ENCODE results near the gene PIP4K2A.

PIP4K2A gene

GRCh38 chr10:22638863-22639262 is 75.5 kb downstream of the PIP4K2A start:
- DNase-seq (ENCODE audit: low spot score), result no peak

- DNase-seq (ENCODE audit: low spot score), result no peak
Observed at GRCh38 chr10:22637491-22637890, 76.9 kb downstream of the PIP4K2A start.

- DNase-seq (ENCODE audit: low spot score), result peak; percentile 47
Observed at GRCh38 chr10:22635650-22636049, 78.7 kb downstream of the PIP4K2A start.

- DNase-seq (ENCODE audit: low spot score), result no peak
Observed at GRCh38 chr10:22634606-22635459, 79.5 kb downstream of the PIP4K2A start.

GRCh38 chr10:22634093-22634492 is 80.3 kb downstream of the PIP4K2A start:
- DNase-seq (ENCODE audit: low spot score), result no peak

GRCh38 chr10:22633528-22633927 is 80.8 kb downstream of the PIP4K2A start:
- no peak for DNase-seq (ENCODE audit: low spot score)

- no peak for DNase-seq (ENCODE audit: low spot score)
Observed at GRCh38 chr10:22633106-22633505, 81.3 kb downstream of the PIP4K2A start.

GRCh38 chr10:22631646-22632278 is 82.6 kb downstream of the PIP4K2A start:
- DNase-seq (ENCODE audit: low spot score), result no peak

GRCh38 chr10:22631185-22631584 is 83.2 kb downstream of the PIP4K2A start:
- DNase-seq (ENCODE audit: low spot score), result no peak

- DNase-seq (ENCODE audit: low spot score), result peak; percentile 67
Observed at GRCh38 chr10:22630234-22631174, 83.9 kb downstream of the PIP4K2A start.

- DNase-seq (ENCODE audit: low spot score), result no peak
Observed at GRCh38 chr10:22629852-22630233, 84.5 kb downstream of the PIP4K2A start.

GRCh38 chr10:22629126-22629525 is 85.3 kb downstream of the PIP4K2A start:
- no peak for DNase-seq (ENCODE audit: low spot score)

- DNase-seq (ENCODE audit: low spot score), result no peak
Observed at GRCh38 chr10:22628309-22628708, 86.1 kb downstream of the PIP4K2A start.

GRCh38 chr10:22626784-22627183 is 87.6 kb downstream of the PIP4K2A start:
- no peak for DNase-seq (ENCODE audit: low spot score)

GRCh38 chr10:22625516-22626290 is 88.7 kb downstream of the PIP4K2A start:
- DNase-seq (ENCODE audit: low spot score), result no peak

GRCh38 chr10:22624287-22624738 is 90.1 kb downstream of the PIP4K2A start:
- DNase-seq (ENCODE audit: low spot score), result no peak

GRCh38 chr10:22623633-22624253 is 90.6 kb downstream of the PIP4K2A start:
- DNase-seq (ENCODE audit: low spot score), result no peak

- no peak for DNase-seq (ENCODE audit: low spot score)
Observed at GRCh38 chr10:22622242-22622806, 92.1 kb downstream of the PIP4K2A start.

GRCh38 chr10:22621726-22622125 is 92.7 kb downstream of the PIP4K2A start:
- no peak for DNase-seq (ENCODE audit: low spot score)

GRCh38 chr10:22620929-22621328 is 93.4 kb downstream of the PIP4K2A start:
- DNase-seq (ENCODE audit: low spot score), result no peak
